ENCODE data around the gene SEC61B. TPM values are rescaled to one million over a fixed set of nuclear protein-coding genes. Genes with fewer than 3 reads are reported as not detected.
A peak's percentile ranks its signal among the peaks of the same experiment; 100 is the strongest.

The SEC61B gene
- 123 and 170 TPM in 2 replicates for total RNA-seq

DNA sequence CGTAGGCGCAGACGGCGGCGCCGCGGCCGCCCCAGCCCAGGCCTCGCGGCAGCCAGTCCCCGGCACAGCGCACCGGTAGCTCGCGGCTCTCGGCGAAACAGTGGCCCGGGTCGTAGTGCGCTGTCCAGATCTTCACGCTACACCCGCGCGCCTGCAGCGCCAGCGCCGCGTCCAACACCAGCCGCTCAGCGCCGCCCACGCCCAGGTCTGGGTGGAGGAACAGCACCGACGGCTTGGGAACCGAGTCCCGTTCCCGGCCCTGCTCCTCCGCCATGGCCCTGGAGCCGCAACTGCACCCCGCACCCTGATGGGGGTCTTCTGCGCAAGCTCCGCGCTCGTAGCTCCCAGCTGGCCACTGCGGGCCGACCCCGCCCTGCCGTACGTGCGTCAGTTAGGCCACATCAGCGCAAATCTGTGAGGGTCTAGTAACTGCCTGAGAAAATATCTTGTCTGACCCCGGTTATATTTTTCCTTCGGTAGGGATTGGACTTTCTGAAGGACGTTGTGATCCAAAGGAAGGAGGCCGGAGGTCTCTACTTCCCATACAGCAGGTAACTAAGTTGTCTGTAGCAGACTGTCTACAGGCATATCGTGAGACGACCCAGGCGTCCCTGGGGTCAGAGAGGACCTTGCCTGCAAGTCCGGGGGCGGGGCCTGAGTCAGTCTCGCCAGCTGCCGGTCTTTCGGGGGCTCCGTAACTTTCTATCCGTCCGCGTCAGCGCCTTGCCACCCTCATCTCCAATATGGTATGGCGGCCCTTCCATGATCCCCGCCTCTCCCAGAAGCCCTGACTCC lies at the start of gene SEC61B, which contains the start of gene ALG2:
Gene SEC61B, plus strand, starts transcription at position 662 of the 795 bp plus-strand sequence. Its CDS starts 82 bp downstream, at position 744.
Gene ALG2, minus strand, starts transcription at position 322 of the 795 bp plus-strand sequence. Its CDS starts 48 bp downstream, at position 274.
- DNase-seq (ENCODE audit: low read depth): peak; percentile 82
- TF ChIP-seq, protein P1, sequence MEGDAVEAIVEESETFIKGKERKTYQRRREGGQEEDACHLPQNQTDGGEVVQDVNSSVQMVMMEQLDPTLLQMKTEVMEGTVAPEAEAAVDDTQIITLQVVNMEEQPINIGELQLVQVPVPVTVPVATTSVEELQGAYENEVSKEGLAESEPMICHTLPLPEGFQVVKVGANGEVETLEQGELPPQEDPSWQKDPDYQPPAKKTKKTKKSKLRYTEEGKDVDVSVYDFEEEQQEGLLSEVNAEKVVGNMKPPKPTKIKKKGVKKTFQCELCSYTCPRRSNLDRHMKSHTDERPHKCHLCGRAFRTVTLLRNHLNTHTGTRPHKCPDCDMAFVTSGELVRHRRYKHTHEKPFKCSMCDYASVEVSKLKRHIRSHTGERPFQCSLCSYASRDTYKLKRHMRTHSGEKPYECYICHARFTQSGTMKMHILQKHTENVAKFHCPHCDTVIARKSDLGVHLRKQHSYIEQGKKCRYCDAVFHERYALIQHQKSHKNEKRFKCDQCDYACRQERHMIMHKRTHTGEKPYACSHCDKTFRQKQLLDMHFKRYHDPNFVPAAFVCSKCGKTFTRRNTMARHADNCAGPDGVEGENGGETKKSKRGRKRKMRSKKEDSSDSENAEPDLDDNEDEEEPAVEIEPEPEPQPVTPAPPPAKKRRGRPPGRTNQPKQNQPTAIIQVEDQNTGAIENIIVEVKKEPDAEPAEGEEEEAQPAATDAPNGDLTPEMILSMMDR (conservative IDR thresholded peaks at IDR 0.05; ENCODE audit: low read depth, low read length): no peak
- peak within 1 kb of the TSS; percentile 84 for H3K4me3 ChIP-seq (ENCODE audit: low read depth, low read length)

DNA sequence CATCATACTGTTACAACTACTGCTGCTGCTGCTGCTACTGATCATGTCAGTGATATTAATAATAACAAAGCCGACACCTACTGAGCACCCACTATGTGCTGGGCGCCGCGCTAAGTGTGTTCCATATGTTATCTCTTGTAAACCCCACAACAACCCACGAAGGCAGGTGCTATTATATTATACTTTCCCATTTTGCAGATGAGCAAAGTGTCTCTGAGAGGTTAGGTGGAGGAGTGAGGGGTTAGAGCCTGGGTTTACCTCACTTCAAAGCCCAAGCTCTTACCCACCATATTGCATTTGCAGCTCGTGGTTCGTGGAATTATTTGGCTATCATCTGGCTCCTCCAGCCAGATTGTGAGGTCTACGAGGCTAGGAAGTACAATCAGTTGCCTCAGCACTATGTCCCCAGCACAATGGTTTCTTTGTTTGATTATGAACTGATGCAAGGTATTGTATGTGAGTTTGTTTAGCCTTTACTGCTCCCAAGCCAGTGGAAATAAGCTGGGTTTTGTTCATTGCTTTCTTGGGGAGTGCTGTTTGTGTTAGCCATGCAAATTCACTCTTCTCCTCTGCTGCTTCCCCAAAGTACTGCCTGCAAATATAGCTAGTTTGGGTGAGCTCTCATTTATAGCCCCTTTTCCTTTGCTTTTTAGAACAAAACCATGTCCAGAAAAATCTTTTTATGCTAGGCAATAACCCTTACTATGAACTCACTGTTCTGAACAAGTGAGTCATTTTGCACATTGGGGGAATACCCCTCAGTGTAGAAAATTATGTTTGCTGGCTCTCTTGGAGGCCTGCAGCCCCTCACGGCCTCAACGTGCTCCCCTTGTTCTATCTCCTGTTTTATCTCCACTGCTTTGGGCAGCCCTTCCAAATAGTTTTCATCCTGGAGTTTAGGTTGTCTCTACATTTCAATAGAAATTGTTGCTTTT lies 48.2 kb upstream of the SEC61B start:
- no peak for DNase-seq (ENCODE audit: low read depth)
- no peak overlapping the region for H3K4me3 ChIP-seq (ENCODE audit: low read depth, low read length)
- TF ChIP-seq, protein P1 (conservative IDR thresholded peaks at IDR 0.05; ENCODE audit: low read depth, low read length): no peak

DNA sequence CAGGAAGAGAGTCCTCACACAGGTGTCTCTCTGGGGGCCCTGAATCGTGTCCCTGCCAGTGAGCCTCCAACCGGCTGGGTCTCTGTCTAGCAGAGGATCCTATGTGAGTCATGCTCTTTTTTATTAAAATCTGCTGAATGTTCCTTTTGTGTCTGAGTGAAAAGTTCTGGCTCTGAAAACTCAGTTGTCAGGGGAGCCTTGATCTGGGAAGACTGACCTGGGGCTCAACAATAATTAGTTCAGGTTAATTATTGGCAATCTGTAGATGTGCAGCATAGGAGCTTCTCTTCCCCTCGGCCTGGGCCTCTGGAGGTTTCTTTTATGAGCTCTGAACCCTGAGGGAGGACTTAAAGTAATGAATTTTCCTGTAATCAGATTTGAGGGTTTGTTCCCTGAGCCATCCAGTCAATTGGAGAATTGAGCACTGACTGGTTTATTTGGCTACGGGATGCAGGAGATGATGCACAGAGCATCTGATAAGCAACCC lies 45.5 kb upstream of the SEC61B start:
- TF ChIP-seq, protein P1 (conservative IDR thresholded peaks at IDR 0.05; ENCODE audit: low read depth, low read length): no peak
- DNase-seq (ENCODE audit: low read depth): no peak
- no peak overlapping the region for H3K4me3 ChIP-seq (ENCODE audit: low read depth, low read length)

DNA sequence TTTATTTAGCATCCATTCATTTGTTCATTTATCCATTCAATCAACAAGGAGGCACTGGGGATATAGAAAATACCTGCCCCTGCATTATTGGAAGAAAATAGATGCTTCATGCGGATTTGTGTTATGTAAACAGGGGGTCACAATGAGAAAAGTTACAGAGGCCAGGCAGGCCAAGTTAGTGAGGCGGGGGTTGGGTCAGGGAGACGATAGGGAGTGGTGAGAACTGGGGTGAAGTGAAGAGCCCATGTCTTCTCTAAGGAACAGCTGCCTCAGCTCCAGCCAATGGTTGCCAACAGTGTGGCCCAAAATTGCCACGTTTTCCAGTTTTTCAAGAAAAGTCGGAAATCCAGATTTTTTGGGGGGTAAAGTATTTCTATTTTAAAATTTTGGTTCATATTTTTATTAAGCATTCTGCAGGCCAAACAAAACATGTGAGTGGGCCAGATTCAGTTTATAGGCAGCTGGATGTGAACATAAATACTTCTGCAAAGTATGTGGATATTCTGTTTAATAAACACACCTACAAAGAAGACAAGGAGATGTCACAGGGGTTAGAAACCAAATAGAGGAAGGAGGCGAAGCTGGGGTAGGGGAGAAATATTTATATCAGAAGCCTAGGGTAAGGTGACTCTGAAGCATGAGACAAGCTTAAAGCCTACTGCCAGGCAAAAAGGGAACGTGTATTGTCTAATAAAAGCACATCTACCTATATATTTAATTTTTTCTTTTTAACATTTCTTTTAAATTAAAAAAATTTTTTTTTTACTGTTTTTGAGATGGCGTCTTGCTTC lies 44.3 kb upstream of the SEC61B start:
- DNase-seq (ENCODE audit: low read depth): no peak
- TF ChIP-seq, protein P1 (conservative IDR thresholded peaks at IDR 0.05; ENCODE audit: low read depth, low read length): no peak
- no peak overlapping the region for H3K4me3 ChIP-seq (ENCODE audit: low read depth, low read length)

DNA sequence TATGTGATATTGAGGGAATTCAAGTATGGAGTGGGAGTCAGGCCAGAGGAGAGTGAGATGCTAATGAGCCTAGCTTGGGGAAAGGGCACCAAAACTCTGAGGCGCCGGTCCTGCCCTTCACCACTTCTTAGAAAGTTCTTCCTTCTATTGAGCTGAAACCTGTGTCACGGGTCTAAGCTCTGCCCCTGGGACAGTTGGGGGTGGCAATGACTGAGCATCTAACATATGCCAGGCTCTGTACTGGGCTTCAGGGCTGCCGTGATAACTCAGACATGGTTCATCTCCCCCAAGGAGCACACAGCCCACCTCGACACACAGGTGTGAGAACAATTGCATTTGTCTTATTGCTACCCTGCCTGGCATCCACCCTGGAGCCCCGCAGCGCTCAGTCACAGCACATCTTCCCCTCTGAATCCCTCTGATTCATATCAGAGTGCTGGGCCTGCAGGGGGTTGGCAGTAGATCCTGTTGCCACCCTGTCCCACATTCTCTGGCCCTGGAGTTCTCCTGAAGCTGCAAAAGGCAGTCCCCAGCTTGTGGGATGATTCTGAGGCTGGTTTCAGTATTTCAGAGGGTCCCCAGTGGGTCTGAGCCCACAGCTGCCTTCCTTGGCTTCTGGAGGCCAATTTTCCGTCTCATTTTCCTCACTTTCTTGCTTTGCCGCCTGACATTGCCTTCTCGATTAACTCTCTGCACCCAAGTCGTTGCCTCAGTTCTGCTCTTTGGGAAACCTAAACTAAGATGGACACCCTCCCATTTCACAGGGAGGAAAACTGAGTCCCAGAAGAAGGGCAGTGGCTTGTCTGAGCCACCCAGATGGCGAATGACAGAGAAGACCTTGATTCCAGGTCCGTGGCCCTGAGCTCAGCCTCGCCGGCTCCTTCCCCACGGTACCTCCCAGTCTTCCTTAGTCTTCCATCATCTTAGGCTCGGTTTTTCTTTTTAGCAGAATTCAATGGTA lies 42.9 kb upstream of the SEC61B start:
- TF ChIP-seq, protein P1 (conservative IDR thresholded peaks at IDR 0.05; ENCODE audit: low read depth, low read length): no peak
- no peak for DNase-seq (ENCODE audit: low read depth)

More for the DNA sequence above, 42.9 kb upstream of the SEC61B start:
- H3K4me3 ChIP-seq (ENCODE audit: low read depth, low read length): no peak overlapping the region
